ENCODE measurements around the gene ADAM15. TPM values are rescaled to one million over a fixed set of nuclear protein-coding genes. Genes with fewer than 3 reads are reported as not detected.

Gene ADAM15, protein sequence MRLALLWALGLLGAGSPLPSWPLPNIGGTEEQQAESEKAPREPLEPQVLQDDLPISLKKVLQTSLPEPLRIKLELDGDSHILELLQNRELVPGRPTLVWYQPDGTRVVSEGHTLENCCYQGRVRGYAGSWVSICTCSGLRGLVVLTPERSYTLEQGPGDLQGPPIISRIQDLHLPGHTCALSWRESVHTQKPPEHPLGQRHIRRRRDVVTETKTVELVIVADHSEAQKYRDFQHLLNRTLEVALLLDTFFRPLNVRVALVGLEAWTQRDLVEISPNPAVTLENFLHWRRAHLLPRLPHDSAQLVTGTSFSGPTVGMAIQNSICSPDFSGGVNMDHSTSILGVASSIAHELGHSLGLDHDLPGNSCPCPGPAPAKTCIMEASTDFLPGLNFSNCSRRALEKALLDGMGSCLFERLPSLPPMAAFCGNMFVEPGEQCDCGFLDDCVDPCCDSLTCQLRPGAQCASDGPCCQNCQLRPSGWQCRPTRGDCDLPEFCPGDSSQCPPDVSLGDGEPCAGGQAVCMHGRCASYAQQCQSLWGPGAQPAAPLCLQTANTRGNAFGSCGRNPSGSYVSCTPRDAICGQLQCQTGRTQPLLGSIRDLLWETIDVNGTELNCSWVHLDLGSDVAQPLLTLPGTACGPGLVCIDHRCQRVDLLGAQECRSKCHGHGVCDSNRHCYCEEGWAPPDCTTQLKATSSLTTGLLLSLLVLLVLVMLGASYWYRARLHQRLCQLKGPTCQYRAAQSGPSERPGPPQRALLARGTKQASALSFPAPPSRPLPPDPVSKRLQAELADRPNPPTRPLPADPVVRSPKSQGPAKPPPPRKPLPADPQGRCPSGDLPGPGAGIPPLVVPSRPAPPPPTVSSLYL
- total RNA-seq, result 20.5 TPM

GRCh38 chr1:155050560-155051341 lies at the start of gene ADAM15:
TSS of gene ADAM15 (plus strand) at chr1:155051316. CDS start at chr1:155051387, 71 bp downstream.

DNA sequence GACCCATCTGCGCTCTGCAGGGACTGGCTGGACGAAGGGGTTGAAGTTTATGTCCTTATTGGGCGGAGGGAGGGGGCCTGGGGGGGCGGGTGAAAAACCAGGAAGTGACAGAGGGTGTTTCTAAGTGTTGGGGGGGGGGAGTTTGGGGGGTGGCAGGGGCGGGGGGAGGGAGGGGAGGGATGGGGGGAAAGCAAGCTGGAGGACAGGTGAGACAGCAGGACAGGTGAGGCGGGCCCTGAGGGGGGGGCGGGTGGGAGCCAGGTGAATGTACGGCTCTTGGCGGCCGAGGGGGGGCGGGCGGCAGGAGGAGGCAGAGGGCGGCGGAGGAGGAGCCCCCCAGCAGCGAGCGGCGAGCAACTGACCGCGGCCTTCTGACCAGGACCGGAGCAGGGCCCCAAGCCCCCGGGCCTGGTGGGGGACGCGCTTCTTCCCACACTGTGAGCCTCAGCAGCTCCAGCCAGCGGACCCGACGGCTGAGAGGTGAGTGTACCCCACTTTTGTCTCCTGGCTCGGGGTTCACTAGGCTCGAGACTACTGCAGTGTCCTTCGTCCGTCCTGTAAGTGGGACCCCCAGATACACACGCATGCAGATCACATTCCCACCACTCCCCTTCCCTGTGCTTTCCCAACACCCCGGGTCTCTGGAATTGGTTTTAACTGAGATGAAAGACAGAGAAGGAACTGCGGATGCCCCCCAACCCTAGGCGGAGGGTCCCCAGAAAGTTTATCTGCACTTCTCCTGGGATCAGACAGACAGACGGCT lies 48.5 kb upstream of the ADAM15 start, which contains the start of gene ZBTB7B:
Gene ZBTB7B, plus strand, starts transcription at position 339 of the 763 bp plus-strand sequence. CDS start 11,859 bp downstream, outside the sequence.

DNA sequence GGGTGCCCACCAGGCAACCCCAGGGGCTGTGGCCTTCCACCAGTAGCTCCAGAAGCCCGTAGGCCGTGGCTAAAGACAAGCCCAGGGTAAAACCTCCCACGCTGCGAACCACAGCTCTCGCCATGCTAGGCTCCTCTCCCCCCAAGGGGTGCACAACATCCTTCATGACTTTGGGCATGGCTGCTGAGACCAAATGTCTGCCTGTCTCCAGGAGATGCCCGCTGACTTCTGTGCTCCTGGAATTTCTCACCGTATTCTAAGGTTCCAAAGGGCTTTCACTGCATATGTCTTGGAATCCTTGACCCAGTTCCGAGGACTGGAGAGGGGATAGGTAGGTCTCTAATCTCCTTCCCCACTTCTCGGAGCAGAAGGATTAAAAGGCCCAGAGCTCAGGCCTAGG lies 17.6 kb upstream of the ADAM15 start, which contains the start of the genes DCST1 and DCST2:
Gene DCST1, plus strand, starts transcription at position 301 of the 400 bp plus-strand sequence. CDS start 213 bp downstream, outside the sequence.
Gene DCST2, minus strand, starts transcription at position 258 of the 400 bp plus-strand sequence. Its CDS starts 80 bp downstream, at position 178.

DNA sequence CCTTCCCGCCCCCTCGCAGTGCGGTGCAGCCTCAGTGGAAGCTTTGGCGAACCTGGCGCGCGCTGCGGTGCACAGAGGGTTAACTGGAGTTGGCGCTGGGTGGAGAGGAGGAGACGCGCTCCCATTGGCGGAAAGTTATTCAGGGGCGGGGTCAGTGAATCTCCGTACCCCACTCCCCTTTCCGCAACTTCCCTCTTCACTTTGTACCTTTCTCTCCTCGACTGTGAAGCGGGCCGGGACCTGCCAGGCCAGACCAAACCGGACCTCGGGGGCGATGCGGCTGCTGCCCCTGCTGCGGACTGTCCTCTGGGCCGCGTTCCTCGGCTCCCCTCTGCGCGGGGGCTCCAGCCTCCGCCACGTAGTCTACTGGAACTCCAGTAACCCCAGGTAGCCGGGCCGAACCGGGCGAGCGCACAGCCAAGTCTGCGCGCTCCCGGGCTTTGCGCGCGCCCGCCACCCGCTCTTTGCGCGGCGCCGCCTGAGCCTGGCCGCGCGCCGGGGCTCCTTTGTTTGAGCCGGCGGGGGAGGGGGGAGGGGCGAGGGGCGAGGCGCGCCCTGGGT lies 12.5 kb downstream of the ADAM15 start, which contains the start of gene EFNA4:
Gene EFNA4, plus strand, starts transcription at position 191 of the 561 bp plus-strand sequence. Its CDS starts 84 bp downstream, at position 275.

DNA sequence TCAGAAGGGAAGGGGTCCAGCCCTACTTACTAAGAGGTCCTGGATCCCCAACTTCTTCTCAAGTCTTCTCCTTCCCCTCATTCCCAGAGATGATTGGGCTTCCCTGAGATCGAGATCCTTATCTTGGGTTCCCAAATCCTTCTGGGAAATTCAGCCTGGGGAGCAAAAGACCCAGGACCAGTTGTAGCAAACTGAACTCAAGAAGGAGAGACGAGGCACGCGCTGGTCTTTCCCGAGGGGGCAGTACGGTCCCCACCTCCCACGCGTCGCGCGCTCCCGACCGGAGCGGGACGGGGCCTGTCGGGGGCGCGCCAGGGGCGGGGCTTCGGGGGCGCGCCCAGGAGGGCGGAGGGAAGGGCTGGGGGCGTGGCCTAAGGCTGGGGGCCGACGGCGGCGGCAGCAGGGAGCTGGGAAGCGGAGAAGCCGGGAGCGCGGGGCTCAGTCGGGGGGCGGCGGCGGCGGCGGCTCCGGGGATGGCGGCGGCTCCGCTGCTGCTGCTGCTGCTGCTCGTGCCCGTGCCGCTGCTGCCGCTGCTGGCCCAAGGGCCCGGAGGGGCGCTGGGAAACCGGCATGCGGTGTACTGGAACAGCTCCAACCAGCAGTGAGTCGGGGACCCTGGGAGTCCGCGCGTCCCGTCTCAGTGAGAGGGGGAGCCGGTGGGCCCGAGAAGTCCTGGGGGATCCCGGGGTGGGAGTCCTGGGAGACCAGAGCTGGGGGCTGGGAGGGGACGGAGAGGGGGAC lies 27.5 kb downstream of the ADAM15 start, which contains the start of gene EFNA3:
Gene EFNA3, plus strand, starts transcription at position 369 of the 741 bp plus-strand sequence. Its CDS starts 105 bp downstream, at position 474.

Other genes starting within 250 kb of the ADAM15 start
- 10.1 TPM for gene KCNN3, start 181.0 kb upstream of the ADAM15 start, total RNA-seq
- 15.7 TPM for gene PMVK, start 114.6 kb upstream of the ADAM15 start, total RNA-seq
- gene PBXIP1, start 95.2 kb upstream of the ADAM15 start, total RNA-seq, result 48.4 TPM
- 16.6 TPM for gene PYGO2, start 89.5 kb upstream of the ADAM15 start, total RNA-seq
- 17.1 TPM for gene SHC1, start 80.6 kb upstream of the ADAM15 start, total RNA-seq
- gene CKS1B, start 76.6 kb upstream of the ADAM15 start, total RNA-seq, result 25.6 TPM
- gene FLAD1, start 68.0 kb upstream of the ADAM15 start, total RNA-seq, result 18.9 TPM
- 0.69 TPM for gene LENEP, start 57.7 kb upstream of the ADAM15 start, total RNA-seq
- gene ZBTB7B, start 48.5 kb upstream of the ADAM15 start, total RNA-seq, result 3.5 TPM
- gene DCST2, start 17.5 kb upstream of the ADAM15 start, total RNA-seq, result 0.46 TPM
- gene DCST1, start 17.5 kb upstream of the ADAM15 start, total RNA-seq, result not detected
- 1.2 TPM for gene EFNA4, start 12.4 kb downstream of the ADAM15 start, total RNA-seq
- gene EFNA3, start 27.5 kb downstream of the ADAM15 start, total RNA-seq, result 13.8 TPM
- gene EFNA1, start 76.6 kb downstream of the ADAM15 start, total RNA-seq, result 5.3 TPM
- gene SLC50A1, start 84.5 kb downstream of the ADAM15 start, total RNA-seq, result 7.8 TPM
- 13.8 TPM for gene DPM3, start 89.2 kb downstream of the ADAM15 start, total RNA-seq
- 60.2 TPM for gene KRTCAP2, start 122.0 kb downstream of the ADAM15 start, total RNA-seq
- 21.2 TPM for gene TRIM46, start 122.5 kb downstream of the ADAM15 start, total RNA-seq
- gene THBS3, start 156.6 kb downstream of the ADAM15 start, total RNA-seq, result 11.5 TPM
- gene MTX1, start 157.4 kb downstream of the ADAM15 start, total RNA-seq, result 15.5 TPM
- gene ENTREP3, start 204.2 kb downstream of the ADAM15 start, total RNA-seq, result 5.5 TPM
- gene SCAMP3, start 211.0 kb downstream of the ADAM15 start, total RNA-seq, result 29.5 TPM
- gene CLK2, start 222.2 kb downstream of the ADAM15 start, total RNA-seq, result 24.2 TPM
- gene HCN3, start 226.1 kb downstream of the ADAM15 start, total RNA-seq, result 22.8 TPM